Stimulated activated CD4-positive, alpha-beta T cell treated with anti-CD3 and anti-CD28 coated beads, Interleukin-1b, Interleukin-23, amount 100 ng/mL, for 1 hour (primary cell): ENCODE data around the gene UBAC1.

Experiments
- DNase-seq, 2 donors: peaks; one replicate each; pipeline ENCODE4 v3.0.0-alpha.2; 2020; ENCODE audit warnings: low read depth in 2 of 2

Gene UBAC1

DNA sequence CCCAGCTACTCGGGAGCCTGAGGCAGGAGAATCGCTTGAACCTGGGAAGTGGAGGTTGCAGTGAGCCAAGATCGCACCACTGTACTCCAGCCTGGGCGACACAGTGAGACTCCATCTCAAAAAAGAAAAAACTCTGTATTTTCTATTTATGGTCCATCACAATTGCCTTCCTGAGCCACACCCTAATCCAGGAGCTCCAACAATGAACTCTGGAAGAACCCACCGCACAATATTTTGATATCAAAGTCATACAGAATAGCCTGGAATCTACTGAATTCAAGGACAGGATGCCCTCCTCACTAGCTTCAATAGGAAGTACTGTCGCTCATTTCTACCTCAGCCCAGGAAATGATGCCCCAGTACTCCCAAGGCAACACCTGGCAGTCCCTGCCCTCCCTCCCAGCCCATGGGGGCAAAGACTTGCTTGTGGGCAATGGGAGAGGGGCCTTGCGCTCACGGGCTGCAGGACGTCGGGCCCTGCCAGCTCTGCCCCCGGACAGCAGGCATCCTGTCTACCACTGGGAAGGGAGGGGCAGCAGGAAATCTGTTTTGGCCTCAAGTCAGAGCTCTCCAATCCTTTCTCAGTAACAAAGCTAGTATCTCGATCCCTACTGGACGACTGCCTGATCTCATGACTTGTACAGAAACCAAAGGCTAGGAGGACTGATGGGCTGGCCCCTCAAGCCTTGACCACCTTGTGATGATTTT is 19.7 kb downstream of the UBAC1 start:
- no peak for DNase-seq

GRCh38 chr9:135939351-135940265 is 21.6 kb downstream of the UBAC1 start:
- DNase-seq: no peak

- no peak for DNase-seq
Observed at GRCh38 chr9:135937521-135938489, 23.4 kb downstream of the UBAC1 start.

DNA sequence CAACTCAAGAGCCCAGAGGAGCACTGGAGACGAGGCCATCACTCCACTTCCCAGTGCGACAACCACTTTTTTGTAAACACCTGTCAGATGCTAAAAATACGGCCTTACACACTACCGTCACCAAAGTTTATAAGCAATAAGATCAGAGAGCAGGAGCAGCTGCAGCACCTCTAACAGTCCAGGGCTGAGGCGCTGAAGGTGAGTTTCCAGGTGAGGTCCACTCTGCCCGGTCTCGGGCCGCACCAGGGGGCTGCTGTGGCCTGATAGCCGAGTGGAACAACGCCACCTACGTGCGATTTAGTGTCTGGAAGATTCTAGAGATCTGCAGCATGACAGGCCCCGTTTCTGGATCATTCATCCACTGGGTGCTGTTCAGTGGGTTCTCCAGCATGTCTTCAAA is 28.1 kb downstream of the UBAC1 start:
- no peak for DNase-seq

DNA sequence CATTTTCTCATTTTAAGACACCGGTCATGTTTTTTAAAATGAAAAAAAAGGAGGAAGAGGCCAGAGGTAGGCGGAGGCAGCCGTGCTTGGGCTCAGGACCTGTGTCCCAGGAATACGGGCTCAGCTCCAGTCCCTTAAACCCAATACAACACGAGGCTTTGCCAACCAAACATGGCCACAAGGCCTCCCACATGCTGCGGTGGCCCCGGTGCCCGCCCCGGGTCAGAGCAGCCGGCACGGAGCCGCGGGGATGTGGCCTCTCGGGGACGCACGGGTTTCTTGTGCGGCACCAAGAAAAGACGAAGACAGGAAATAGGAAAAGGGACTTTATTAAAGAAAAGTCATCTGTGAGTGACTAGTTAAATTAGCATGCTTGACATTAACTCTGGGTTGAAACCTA is 28.5 kb downstream of the UBAC1 start:
- DNase-seq: no peak

GRCh38 chr9:135931349-135931820 is 29.8 kb downstream of the UBAC1 start:
- no peak for DNase-seq

DNA sequence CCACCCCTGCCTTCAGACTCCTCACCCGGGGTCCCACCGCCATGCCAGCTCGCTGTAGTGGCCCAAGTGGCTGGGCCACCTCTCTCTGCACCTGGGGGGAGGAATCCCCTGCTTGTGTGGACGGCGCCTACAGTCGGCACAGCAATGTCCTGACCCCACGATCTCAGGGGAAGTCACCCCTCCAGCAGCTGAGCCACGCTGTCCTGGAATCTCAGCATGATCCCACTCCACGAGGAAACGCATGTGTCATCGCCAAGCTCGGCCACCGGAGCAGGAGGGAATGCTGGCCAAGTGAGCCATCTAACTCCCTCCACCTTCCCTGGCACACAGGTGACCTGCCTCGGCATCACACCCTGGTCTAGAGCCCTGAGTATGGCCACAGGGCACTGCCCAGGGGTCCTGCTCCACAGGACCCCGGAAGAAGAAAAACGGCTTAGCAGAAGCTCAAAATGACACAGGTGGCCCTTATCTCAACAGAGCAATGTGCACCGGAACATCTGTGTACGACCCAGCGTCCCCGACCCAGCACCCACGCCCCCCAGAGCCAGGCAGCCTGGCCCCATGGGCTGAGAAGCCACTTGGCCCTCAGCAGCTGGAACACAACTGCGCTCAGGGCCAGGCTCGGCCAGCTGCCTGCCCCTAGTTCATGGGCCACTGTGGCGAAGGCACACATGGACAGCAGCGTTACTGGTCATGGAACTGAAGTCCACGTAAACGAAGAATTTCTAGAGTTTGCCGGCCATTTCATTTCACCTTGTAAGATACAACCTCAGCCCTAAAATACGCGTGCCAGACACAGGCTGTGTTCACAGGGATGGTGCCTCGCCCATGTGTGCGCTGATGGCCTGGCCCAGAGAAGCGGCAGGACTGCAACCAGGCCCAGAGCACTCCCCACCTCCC is 30.5 kb downstream of the UBAC1 start:
- no peak for DNase-seq

DNA sequence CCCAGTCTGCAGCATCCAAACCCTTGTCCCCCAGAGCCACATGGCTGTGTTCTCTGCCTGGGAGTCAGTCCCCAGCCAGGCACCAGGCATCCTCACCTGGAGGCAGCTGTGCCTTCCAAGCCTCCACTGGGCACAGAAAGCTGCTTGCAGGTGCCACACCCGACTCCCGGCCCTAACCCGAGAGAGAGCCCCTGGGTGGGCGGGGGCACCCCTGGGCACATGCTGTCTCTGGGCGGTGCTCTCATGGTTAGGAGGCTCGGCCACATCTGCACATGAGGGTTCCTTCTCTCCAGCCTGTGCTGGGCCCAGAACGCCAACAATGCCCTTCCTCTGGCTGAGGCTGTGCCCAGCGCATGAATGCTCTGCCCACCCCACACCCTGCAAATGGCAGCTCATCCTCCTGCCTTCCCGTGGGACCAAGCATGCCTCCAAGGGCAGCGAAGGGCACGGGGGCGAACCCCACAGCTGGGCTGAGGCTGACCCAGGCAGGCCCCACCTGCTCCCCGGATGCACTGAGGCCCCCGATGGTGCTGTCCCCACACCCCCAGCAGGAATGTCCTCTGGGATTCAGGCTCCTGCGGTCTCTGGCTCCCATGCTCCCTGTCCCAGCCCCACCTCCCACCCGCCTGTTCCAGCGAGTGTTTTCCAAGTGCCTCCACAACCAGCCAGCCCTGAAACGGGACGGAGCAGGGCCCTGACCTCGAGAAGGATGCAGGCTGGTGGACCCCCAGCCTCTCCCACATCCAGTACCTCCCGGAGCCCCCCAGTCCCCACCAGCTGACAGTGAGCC is 31.3 kb downstream of the UBAC1 start:
- no peak for DNase-seq

DNA sequence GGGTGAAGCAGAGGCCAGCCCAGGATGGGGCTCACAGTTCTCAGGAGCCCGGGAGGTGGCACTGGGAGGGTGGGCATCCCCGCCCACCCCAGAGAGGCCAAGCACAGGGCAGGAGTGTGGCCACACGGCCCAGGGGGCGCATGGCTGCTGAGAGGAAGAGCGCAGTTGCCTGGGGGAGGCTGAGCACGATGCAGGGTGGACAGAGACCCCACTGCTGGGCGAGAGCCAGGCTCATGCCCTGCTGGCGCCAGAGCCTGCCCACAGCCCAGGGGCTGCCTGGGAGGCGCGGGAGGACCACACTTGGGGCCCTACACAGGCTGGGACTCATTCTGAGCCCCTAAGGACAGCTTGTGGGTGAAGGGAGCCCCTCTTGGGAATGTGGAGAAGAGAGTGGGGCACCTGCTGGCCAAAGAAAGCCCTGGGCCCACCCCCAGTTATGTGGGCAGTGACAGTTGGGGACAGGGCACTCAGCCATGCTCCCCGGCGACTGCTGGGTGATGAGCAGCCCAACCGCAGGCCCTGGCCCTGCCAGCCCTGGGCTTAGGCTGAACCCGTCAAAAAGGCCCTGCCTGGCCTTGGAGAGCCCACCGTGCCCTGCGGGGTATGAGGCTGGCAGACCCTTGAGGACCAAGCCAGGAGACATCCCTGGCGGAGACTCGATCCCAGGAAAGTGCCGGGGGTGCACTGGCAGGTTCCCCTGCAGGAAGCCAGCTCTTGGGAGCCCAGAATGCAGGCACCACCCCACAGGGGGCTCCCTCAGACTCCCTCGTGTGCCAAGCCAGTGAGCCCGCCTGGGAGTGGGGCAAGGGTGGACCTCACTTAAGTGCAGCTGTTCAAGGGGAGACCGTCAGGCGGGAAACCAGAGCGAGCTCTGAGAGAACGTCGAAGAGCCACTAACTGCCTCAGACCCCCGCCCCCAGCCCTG is 32.2 kb downstream of the UBAC1 start:
- no peak for DNase-seq

DNA sequence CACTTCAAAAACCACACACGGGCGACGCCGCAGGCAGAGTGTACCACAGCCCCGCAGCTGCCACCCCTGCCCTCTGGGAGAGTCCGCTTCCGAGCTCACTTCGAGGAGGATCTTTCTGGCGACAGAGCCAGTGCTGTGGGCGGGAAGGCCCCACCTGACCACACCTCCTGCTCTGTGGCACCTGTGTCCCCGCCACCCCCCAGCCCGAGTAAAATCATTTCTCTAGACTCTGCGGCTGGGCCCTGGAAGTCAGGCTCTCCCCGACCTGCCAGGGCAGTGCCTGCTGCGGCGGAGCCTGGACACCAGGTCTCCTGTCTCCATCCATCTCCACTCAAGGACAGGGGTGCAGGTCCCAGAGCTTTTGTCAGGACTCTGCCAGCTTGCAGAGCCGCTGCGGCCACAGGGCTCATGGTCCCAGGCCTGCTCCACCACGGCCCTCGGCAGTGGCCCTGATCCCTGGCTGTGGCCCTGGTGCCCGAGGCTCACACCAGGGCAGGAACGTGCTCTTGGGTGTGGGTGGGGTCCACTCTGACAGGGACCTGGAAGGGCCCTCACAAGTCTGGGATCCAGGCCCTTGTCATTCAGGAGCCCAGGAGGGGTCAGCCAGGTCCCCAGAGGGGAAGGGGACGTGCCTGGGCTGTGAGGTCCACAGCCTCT is 33.0 kb downstream of the UBAC1 start:
- DNase-seq: no peak

GRCh38 chr9:135927195-135928013 is 33.8 kb downstream of the UBAC1 start:
- no peak for DNase-seq

DNA sequence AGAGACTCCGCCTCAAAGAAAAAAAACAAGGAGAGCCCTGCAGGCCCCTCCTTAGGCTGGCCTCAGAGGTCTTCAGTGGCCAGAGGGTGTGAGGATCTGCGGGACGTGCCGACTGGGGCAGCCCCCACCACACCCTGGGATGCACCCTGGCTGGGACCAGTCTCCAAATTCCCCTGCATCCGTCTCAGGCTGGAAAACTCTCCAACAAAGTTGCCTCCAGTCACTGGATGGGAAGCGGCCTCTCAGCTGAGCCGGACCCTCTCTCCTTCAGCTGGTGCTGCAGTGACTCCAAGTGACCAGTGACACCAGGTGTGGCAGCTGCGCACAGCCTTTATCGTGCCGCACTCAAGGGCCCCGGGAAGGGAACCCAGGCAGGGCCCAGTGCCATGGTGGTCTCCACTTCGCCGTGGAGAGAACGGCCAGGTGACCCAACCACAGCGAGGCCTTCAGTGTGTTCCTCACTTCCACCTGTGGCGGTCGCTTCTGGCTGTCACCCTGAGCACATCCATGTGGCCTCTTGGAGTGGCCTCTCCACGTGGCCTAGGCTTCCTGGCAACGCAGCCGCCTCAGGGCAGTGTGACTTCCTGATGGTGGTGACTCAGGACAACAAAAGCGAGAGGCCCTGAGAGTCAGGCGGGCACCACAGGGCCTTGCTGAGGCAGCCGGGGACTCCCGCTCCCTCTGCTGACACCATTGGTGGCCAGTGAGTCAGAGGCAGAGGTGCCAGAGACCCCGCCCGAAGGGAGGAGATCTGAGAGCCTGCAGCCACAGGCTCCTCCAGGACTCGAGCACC is 34.6 kb downstream of the UBAC1 start:
- DNase-seq: peak in 1 of 2 donors; percentile 30

- DNase-seq: peak in 1 of 2 donors; percentile 35
Observed at GRCh38 chr9:135925496-135926133, 35.6 kb downstream of the UBAC1 start.

DNA sequence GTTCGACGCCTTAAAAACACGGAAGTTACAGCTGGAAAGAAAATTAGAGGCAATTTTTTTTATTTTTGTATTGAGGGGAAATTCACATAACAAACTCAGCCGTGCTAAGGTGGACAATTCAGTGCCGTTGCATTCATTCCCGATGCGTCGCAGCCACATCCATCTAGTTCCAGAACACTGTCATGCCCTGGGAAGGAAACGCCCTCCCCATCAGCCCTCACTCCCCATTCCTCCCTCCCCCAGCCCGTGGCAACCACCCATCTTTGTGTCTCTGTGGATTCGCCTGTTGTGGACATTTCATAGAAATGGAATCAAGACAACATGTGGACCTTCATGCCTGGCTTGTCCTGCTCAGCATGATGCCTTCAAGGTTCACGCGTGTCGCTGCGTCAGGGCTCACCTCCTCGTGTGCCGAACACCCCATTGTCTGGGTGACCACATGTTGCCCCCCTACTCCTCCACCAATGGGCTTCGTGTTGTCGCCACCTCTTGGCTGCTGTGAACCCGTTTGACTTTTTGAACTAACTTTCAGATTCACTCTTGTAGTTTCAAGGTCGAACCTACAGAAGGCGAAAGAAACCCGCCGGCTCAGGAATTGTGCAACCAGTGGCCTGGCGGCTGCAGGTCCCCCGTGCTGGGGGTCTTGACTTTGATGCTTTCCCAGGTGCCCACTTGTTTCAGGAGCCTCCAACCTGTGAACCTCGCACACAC is 36.4 kb downstream of the UBAC1 start:
- no peak for DNase-seq

DNA sequence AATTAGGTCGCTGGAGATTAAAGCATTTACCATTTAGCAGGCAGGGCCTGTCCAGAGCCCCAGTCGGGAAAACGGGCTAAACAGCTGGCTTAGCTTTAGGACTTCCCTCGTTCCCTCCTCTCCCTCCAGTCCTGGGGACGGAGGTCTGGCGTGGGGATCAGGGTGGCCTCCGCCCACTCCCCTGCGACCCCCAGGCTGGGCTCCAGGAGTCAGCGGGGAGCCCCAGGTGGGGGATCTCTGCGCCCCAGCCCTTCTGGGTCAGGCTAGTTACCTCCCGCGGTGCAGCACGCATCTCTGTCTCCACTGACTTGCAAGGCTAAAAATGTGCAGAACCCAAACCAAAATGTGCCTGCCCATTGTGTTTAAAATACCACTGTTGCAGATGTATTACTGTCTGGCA is 37.7 kb downstream of the UBAC1 start:
- DNase-seq: no peak
